Hematopoietic multipotent progenitor cell treated with erythropoietin and hydrocortisone succinate and interleukin-3 and kit ligand, for 4 days (in vitro differentiated cells): Measurements from ENCODE around the gene GPC6.

ENCODE experiments used
- DNase-seq: peaks from one replicate; pipeline ENCODE4 v3.0.0-alpha.2; 2015

GPC6 gene

GRCh38 chr13:94236132-94236531, 1009.5 kb downstream of the GPC6 start:
- no peak for DNase-seq

- DNase-seq, result peak; percentile 24
Observed at GRCh38 chr13:94236872-94237271, 1010.3 kb downstream of the GPC6 start.

GRCh38 chr13:94239135-94239534, 1012.5 kb downstream of the GPC6 start:
- peak; percentile 63 for DNase-seq

- no peak for DNase-seq
Observed at GRCh38 chr13:94242554-94242953, 1015.9 kb downstream of the GPC6 start.

GRCh38 chr13:94243551-94243950, 1016.9 kb downstream of the GPC6 start:
- no peak for DNase-seq

GRCh38 chr13:94246495-94246894, 1019.9 kb downstream of the GPC6 start:
- DNase-seq, result no peak

- no peak for DNase-seq
Observed at GRCh38 chr13:94247890-94248289, 1021.3 kb downstream of the GPC6 start.

GRCh38 chr13:94248454-94249228, 1022.0 kb downstream of the GPC6 start:
- DNase-seq, result no peak

GRCh38 chr13:94249512-94249911, 1022.9 kb downstream of the GPC6 start:
- no peak for DNase-seq

GRCh38 chr13:94251831-94252608, 1025.4 kb downstream of the GPC6 start:
- no peak for DNase-seq

GRCh38 chr13:94254737-94255136, 1028.1 kb downstream of the GPC6 start:
- DNase-seq, result no peak

GRCh38 chr13:94256721-94257120, 1030.1 kb downstream of the GPC6 start:
- no peak for DNase-seq

GRCh38 chr13:94259984-94260383, 1033.4 kb downstream of the GPC6 start:
- no peak for DNase-seq

- peak; percentile 46 for DNase-seq
Observed at GRCh38 chr13:94261163-94261562, 1034.6 kb downstream of the GPC6 start.

GRCh38 chr13:94263038-94263437, 1036.4 kb downstream of the GPC6 start:
- DNase-seq, result no peak

- DNase-seq, result no peak
Observed at GRCh38 chr13:94267581-94268366, 1041.2 kb downstream of the GPC6 start.

GRCh38 chr13:94268661-94269060, 1042.1 kb downstream of the GPC6 start:
- no peak for DNase-seq

GRCh38 chr13:94269557-94269956, 1043.0 kb downstream of the GPC6 start:
- DNase-seq, result no peak

GRCh38 chr13:94270556-94270955, 1043.9 kb downstream of the GPC6 start:
- DNase-seq, result no peak

- DNase-seq, result no peak
Observed at GRCh38 chr13:94272038-94272437, 1045.4 kb downstream of the GPC6 start.

- DNase-seq, result no peak
Observed at GRCh38 chr13:94280349-94280748, 1053.7 kb downstream of the GPC6 start.

GRCh38 chr13:94280845-94281244, 1054.2 kb downstream of the GPC6 start:
- no peak for DNase-seq

- DNase-seq, result no peak
Observed at GRCh38 chr13:94286581-94286980, 1060.0 kb downstream of the GPC6 start.
